ENCODE measurements around the gene TMEM183A. TPM values are rescaled to one million over a fixed set of nuclear protein-coding genes. Genes with fewer than 3 reads are reported as not detected.

Gene TMEM183A
- total RNA-seq, 1 donor from 2014 or later, result 50.4 TPM

- H3K9me3 ChIP-seq, result no peaks in the 10 kb centered on the region
- intact Hi-C loops (cut with DNase I), result no loop called here
- no peaks in the 10 kb centered on the region for H3K4me1 ChIP-seq
- peaks cover 10% of the 10 kb centered on the region for H3K27me3 ChIP-seq
- no peak for ATAC-seq
- DNase-seq, result no peak
- no peaks in the 10 kb centered on the region for H3K36me3 ChIP-seq
- no peak for TF ChIP-seq CTCF (IDR thresholded peaks at IDR 0.05)
- H3K4me3 ChIP-seq, result no peak overlapping the region
- no peak overlapping the region for H3K27ac ChIP-seq
These were observed 16.1 kb upstream of the TMEM183A start for GRCh38 chr1:202991112-202991511.

GRCh38 chr1:202994756-202995155 lies 12.4 kb upstream of the TMEM183A start:
- Histone ChIP-seq H3K4me1 (no peaks in the 10 kb centered on the region), H3K9me3 (no peaks in the 10 kb centered on the region), H3K4me3 (no peak overlapping the region), H3K27me3 (peaks cover 10% of the 10 kb centered on the region), H3K27ac (no peak overlapping the region), H3K36me3 (no peaks in the 10 kb centered on the region)
- intact Hi-C loops (cut with DNase I), result no loop called here
- TF ChIP-seq CTCF (IDR thresholded peaks at IDR 0.05), result no peak
- DNase-seq, result no peak
- no peak for ATAC-seq

GRCh38 chr1:202998836-202999750 lies 8.1 kb upstream of the TMEM183A start:
- Histone ChIP-seq H3K9me3 (no peaks in the 10 kb centered on the region), H3K36me3 (no peaks in the 10 kb centered on the region), H3K4me3 (no peak overlapping the region), H3K27me3 (peaks cover 10% of the 10 kb centered on the region), H3K27ac (no peak overlapping the region), H3K4me1 (no peaks in the 10 kb centered on the region)
- TF ChIP-seq CTCF (IDR thresholded peaks at IDR 0.05), result peak; percentile 83
- intact Hi-C loops (cut with DNase I), result no loop called here
- ATAC-seq (peak; percentile 87), DNase-seq (no peak)

- no peaks in the 10 kb centered on the region for H3K36me3 ChIP-seq
- H3K4me1 ChIP-seq, result no peaks in the 10 kb centered on the region
- H3K27ac ChIP-seq, result no peak overlapping the region
- intact Hi-C loops (cut with DNase I), result no loop called here
- no peak for ATAC-seq
- H3K4me3 ChIP-seq, result no peak overlapping the region
- H3K27me3 ChIP-seq, result peaks cover 5% of the 10 kb centered on the region
- TF ChIP-seq CTCF (IDR thresholded peaks at IDR 0.05), result no peak
- no peak for DNase-seq
- no peaks in the 10 kb centered on the region for H3K9me3 ChIP-seq
These were observed 6.8 kb upstream of the TMEM183A start for GRCh38 chr1:203000217-203000944.

GRCh38 chr1:203001986-203002385 lies 5.2 kb upstream of the TMEM183A start:
- DNase-seq (no peak), ATAC-seq (no peak)
- Histone ChIP-seq H3K36me3 (no peaks in the 10 kb centered on the region), H3K4me3 (no peak overlapping the region), H3K4me1 (no peaks in the 10 kb centered on the region), H3K9me3 (no peaks in the 10 kb centered on the region), H3K27ac (no peak overlapping the region), H3K27me3 (no peaks in the 10 kb centered on the region)
- no peak for TF ChIP-seq CTCF (IDR thresholded peaks at IDR 0.05)
- intact Hi-C loops (cut with DNase I), result no loop called here
